Right ventricle myocardium superior (tissue), 1 donor: ENCODE data around the gene CSRP1. TPM values are rescaled to one million over a fixed set of nuclear protein-coding genes. Genes with fewer than 3 reads are reported as not detected.

Source experiments
- ATAC-seq: fragments of 200-7000 bp; cut with Tn5 transposase; one replicate; pipeline ENCODE4 v1.9.1; 2020; ENCODE audit warnings: mild to moderate bottlenecking; ENCODE audit not compliant: poor library complexity
- DNase-seq: peaks from one replicate; pipeline ENCODE4 v3.0.0-alpha.2; 2020
- intact Hi-C: fragments of 100-400 bp; cut with DNase I; formaldehyde crosslinking; loops from one replicate; pipeline ENCODE4 v1.11.2; 2022
- total RNA-seq: library from RNA; stranded (reverse); fragmentation: NEBNext Ultra II Directional; extraction: Animal tissue kit (Norgen Biotek cat#: 25700); gene quantifications from one replicate; pipeline ENCODE4 v1.2.1, GENCODE V29; 2021
- donor health status: DM: no; HTN: yes; CAD: no; lungs with severe emphysema.

The CSRP1 gene
- total RNA-seq, 1 donor from 2014 or later, result 53.1 TPM

GRCh38 chr1:201468844-201469644 lies 37.9 kb downstream of the CSRP1 start, which contains the start of gene PHLDA3:
TSS of gene PHLDA3 (minus strand) at chr1:201469188. CDS start at chr1:201468786, 402 bp downstream.
- ATAC-seq, result peak; percentile 88
- peak; percentile 95 for DNase-seq
- intact Hi-C loops, result no loop called here

DNA sequence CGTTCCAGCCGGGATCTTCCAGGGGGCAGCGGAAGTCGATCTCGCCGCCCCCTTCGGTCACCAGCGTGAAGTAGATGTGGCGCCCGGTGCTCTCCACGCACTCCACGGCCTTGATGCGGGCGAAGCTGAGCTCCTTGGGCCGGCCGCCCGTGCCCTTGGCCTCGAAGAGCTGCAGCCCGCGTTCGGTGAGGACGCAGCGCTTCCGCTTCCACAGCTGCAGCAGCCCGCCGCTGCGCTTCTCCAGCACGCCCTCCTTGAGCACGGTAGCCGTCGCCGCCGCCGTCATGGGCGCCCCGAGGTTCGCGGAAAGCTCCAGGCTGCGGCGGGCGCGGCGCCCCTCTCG lies 38.5 kb downstream of the CSRP1 start:
- DNase-seq (peak; percentile 66), ATAC-seq (no peak)

DNA sequence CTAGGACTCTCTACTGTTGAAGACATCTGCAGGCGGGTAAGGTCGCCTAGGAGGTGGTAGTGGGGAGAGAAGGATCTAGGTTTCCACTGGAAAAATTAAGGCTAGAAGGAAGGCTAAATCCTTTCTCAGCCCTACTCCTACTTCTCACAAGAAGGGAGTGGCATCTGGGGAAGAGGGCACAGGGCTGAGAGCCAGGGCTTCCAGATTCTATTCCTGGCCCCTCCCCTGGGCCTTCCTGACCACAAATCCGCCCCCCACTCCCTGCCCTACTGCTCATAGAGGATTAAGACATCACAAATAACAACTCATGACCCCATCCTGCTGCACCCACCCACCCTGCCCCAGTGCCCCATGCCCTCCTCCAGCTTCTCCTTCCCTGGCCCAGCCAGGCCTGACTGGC lies 40.4 kb downstream of the CSRP1 start:
- intact Hi-C loops, result no loop called here
- ATAC-seq (no peak), DNase-seq (no peak)

More for the DNA sequence above, 38.5 kb downstream of the CSRP1 start:
- intact Hi-C loops, result no loop called here

GRCh38 chr1:201465698-201466290 lies 41.1 kb downstream of the CSRP1 start:
- no peak for ATAC-seq
- intact Hi-C loops, result no loop called here
- DNase-seq, result no peak

- intact Hi-C loops, result no loop called here
- ATAC-seq (peak; percentile 7), DNase-seq (no peak)
Observed at GRCh38 chr1:201463071-201463552, 43.8 kb downstream of the CSRP1 start.

DNA sequence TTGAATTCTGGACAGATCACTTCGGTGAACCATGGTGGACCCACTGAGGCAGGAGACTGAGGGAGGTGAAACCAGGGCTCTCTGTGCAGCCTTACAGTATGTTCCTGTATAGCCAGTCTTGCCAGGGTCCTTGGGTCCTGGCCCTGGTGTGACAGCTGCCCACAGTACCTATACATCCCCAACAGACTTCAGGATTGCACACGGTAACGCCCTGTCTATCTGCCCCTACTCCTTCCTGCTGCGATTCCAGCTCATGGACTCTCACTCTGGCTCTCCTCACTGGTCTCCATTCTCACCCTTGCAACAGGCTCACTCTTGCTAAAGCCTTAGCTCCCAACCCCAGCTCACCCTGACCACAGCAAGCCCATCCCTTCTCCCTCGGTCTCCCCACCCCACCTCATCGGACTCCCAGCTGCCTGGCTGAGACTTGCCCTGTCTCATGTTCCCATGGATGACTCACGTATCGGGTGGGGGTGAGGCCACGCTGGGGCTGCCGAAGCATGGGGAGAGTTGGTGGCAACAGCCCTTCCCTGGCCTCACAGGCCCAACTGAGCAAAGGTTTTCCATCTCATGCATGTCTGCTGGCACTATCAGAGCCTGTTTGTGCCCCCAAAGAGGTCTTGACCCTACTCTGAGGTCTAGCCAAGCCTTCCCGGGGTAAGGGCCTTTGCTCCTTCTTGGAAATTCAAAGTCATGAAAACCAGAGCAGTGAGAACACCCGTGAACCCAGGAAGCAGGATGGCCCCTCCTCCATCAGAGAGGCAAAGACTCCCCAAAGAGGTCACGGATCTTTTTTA lies 45.1 kb downstream of the CSRP1 start:
- intact Hi-C loops, result no loop called here
- ATAC-seq, result peak; percentile 66
- DNase-seq, result peak; percentile 83

DNA sequence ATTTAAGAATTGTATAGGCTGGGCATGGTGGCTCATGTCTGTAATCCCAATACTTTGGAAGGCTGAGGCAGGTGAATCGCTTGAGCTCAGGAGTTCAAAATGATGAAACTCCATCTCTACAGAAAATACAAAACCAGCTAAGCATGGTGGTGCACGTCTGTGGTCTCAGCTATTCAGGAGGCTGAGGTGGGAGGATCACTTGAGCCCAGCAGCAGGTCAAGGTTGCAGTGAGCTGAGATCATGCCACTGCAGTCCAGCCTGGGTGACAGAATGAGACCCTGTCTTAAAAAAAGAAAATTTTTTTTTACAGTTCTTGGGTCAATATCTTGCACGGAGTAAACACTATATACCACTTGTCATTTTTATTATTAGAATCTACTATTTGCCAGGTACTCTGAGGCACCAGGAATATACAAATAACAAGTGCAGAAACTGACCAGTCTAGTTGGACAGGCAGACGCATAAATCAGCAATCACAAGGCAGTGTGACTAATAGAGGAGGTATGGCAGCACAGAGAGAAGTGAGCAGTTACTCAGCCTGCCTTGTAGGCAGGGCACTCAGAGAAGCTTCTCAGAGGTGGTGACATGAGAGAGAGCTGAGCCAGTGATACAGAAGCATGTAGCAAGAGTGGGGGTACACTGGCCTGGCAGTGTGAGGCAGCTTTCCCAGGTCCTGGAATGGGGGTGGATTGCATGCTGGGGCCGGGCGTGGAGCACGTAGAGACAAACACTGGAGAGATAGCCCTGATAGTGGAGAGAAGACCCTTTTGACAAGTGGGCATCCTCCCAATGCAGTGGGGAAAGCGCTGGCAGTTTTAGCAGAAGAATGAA lies 45.9 kb downstream of the CSRP1 start:
- ATAC-seq (peak; percentile 67), DNase-seq (no peak)
- intact Hi-C loops, result no loop called here

GRCh38 chr1:201459775-201460174 lies 47.1 kb downstream of the CSRP1 start:
- intact Hi-C loops, result no loop called here
- DNase-seq (no peak), ATAC-seq (no peak)

- ATAC-seq (no peak), DNase-seq (no peak)
- intact Hi-C loops, result no loop called here
Observed at GRCh38 chr1:201459052-201459451, 47.9 kb downstream of the CSRP1 start.

GRCh38 chr1:201457508-201457960 lies 49.4 kb downstream of the CSRP1 start:
- DNase-seq, result no peak
- intact Hi-C loops, result no loop called here
- ATAC-seq, result no peak

GRCh38 chr1:201456499-201457309 lies 50.2 kb downstream of the CSRP1 start:
- DNase-seq (peak; percentile 75), ATAC-seq (peak; percentile 73)
- intact Hi-C loops, result no loop called here

DNA sequence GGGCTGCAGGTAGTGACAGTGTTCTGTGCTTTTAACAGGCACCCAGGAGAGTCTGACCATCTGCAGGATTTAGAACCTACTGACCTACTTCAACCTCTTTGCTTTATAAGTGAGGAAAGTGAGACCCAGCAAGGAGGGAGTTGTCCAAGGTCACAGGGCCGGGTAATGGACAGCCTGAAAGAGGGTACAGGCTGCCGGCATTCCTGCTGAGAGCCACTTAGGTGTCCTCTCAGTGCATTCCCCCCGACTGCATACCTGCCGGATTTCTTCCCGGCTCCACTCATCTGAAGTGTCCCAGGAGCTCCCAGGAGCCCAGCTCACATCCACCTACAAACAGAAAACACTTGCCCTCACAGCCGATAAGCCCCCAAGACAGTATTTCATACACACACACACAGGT lies 51.8 kb downstream of the CSRP1 start:
- no peak for ATAC-seq

DNA sequence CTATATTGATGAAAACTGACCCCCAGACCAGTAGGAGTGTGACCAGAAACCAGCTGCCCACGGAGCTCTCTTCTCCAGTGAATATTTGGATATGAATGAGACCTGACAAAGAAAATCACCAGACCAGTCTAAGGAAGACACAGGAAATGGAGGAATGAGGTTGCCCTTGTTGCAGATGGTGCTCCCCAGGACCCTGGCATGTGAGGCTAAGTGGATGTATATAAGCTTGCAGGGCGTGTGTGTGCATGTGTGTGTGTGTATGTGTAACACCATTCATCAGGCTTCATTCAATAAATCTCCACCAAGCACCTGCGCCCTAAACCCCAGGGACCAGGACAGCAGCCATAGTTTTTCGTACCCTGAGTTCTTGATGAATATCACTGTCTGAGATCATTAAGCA lies 52.3 kb downstream of the CSRP1 start:
- DNase-seq (no peak), ATAC-seq (no peak)
- intact Hi-C loops, result no loop called here

More for the DNA sequence above, 51.8 kb downstream of the CSRP1 start:
- intact Hi-C loops, result no loop called here
- no peak for DNase-seq

- no peak for ATAC-seq
- no peak for DNase-seq
- intact Hi-C loops, result no loop called here
Observed at GRCh38 chr1:201452866-201453265, 54.1 kb downstream of the CSRP1 start.

GRCh38 chr1:201450721-201451291 lies 56.1 kb downstream of the CSRP1 start:
- DNase-seq (peak; percentile 84), ATAC-seq (peak; percentile 64)
- intact Hi-C loops, result no loop called here

- DNase-seq (no peak), ATAC-seq (no peak)
- intact Hi-C loops, result loop anchor here (2.0 to 5.0 kb wide), 2 partner anchors 32 to 63 kb away; no protein-coding TSS in a partner anchor
Observed at GRCh38 chr1:201448990-201449389, 57.9 kb downstream of the CSRP1 start.
